ENCODE data around the gene VRK1. TPM values are rescaled to one million over a fixed set of nuclear protein-coding genes. Genes with fewer than 3 reads are reported as not detected.
A peak's percentile ranks its signal among the peaks of the same experiment; 100 is the strongest.

The VRK1 gene
- polyA plus RNA-seq, 1 donor, result 11.2 TPM

DNA sequence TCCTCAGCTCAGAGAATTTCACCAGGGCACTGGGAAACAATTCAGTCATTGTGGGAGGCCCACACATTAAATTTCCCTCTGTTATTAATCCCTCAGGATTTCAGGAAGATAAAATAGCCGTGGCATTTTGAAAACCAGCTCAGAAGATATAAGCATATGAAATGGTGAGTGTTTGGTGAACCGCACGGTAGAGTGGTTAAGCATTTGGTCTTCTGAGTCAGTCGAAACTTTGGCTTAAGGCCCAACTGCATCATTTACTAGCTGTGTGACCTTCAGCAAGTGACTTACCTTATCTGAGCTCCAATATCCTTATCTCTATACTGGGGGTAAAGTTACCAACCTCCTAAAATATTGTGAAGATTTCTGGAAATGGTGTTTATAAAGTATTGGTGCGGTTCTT lies 5.2 kb upstream of the VRK1 start:
- no peak for DNase-seq (ENCODE audit: low read depth)

GRCh38 chr14:96792591-96792990 lies 4.6 kb upstream of the VRK1 start:
- DNase-seq (ENCODE audit: low read depth), result no peak

DNA sequence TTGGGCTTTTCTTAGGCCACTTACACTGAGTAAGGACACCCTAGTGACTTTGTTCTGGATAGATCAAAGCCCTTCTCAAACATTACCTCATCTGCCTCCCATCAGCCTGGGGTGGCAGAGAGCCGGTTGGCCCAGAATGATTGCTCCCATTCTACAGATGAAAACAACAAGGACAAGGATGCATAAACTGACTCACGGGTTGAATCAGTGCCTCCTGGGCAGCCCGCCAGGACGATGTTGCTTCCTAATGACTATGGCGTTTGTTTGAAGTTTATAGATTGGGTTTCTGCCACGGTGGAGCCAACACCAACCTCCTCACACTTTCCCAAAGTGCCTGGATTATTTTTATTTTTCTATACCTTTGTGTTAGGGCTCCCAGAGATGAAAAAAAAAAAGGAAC lies 3.6 kb upstream of the VRK1 start:
- DNase-seq (ENCODE audit: low read depth), result no peak

GRCh38 chr14:96795109-96795828 lies 1.9 kb upstream of the VRK1 start:
- no peak for DNase-seq (ENCODE audit: low read depth)

DNA sequence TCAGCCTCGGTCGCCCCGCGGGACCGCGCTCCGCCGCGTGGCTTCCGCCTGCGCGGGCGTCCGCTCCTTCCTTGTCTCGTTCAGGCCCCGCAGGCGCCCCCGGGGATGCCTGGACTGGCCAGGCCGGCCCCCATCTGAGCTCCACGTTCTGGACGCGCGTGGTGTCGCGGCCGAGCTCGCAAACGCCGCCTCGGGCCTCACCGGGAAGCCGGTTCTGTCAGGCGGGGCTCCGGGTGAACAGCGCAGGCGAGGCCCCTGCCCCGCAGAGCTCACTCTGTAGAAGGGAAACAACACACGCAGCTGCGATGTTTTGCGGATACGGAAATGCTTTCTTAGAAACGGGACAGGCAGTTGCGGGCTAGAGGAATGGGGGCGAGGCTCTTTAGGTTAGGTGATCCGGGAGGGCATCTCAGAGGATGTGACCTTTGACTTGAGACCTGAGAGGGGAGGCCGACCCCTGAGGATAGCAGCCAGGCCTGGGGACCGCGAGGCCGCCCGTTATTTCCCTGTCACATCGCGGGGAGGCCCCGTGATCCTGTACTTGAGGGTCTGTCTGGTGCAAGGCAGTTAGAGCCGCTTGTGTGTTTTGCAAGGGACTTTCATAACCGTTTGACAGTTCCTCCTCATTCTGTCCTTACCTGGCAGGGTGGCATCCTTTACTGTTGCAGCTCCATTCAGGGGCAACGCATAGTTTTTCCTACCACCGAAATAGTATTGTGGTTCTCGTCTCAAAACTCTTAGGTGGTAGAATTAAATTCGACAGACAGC lies 584 bp downstream of the VRK1 start:
- no peak for DNase-seq (ENCODE audit: low read depth)

GRCh38 chr14:96798956-96799355 lies 1.8 kb downstream of the VRK1 start:
- no peak for DNase-seq (ENCODE audit: low read depth)

- DNase-seq (ENCODE audit: low read depth), result no peak
Observed at GRCh38 chr14:96799489-96800054, 2.4 kb downstream of the VRK1 start.

- no peak for DNase-seq (ENCODE audit: low read depth)
Observed at GRCh38 chr14:96801931-96802330, 4.7 kb downstream of the VRK1 start.

DNA sequence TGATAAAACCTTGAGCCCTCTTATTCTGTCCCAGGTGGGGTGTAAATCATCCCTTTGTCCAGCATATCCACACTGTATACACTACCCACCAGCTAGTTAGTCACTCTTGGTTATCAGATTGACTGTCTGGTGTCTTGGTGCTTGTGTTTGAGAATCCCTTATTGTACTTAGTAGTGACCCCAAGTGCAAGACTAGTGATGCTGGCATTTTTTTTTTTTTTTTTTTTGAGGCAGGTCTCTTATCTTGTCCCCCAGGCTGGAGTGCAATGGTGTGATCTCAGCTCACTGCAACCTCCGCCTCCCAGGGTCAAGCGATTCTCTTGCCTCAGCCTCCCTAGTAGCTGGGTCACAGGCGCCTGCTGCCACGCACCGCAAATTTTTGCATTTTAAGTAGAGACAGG lies 5.8 kb downstream of the VRK1 start:
- no peak for DNase-seq (ENCODE audit: low read depth)

DNA sequence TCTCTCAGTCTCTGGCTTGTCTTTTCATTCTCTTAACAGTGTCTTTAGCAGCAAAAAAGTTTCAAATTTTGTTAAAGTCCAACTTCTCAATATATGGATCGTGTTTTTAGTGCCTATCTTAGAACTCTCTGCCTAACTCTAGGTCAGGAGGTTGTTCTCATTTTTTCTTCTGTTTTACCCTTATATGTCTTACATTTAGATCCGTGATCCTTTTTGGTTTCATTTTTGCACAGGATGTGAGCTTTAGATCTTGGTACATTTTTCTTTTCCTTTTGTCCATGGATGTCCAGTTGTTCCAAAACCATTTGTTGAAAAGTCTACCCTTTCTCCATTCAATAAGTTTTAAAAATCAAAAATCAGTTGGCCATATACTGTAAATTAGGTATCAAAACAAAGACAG lies 6.8 kb downstream of the VRK1 start:
- DNase-seq (ENCODE audit: low read depth), result no peak

DNA sequence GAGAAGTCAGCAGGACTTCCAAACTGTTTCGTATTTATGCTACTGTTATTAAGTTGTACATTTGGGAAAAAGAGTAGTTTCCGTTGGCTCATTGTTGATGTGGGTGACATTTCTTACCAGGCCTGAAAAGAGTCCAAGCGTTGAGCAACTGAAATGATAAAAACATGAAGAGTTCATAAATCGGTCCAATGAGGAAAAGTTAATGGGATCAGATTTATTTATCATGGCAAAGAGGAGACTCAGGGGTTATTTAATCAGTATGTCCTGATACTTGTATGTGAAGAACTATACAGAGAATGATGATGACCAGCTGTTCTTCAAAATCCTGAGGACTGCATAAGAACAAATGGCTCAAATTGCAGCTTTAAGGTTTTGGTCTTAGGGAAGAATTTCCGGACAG lies 7.7 kb downstream of the VRK1 start:
- DNase-seq (ENCODE audit: low read depth), result no peak

GRCh38 chr14:96805956-96806355 lies 8.8 kb downstream of the VRK1 start:
- peak; percentile 8 for DNase-seq (ENCODE audit: low read depth)

GRCh38 chr14:96806836-96807235 lies 9.7 kb downstream of the VRK1 start:
- no peak for DNase-seq (ENCODE audit: low read depth)

DNA sequence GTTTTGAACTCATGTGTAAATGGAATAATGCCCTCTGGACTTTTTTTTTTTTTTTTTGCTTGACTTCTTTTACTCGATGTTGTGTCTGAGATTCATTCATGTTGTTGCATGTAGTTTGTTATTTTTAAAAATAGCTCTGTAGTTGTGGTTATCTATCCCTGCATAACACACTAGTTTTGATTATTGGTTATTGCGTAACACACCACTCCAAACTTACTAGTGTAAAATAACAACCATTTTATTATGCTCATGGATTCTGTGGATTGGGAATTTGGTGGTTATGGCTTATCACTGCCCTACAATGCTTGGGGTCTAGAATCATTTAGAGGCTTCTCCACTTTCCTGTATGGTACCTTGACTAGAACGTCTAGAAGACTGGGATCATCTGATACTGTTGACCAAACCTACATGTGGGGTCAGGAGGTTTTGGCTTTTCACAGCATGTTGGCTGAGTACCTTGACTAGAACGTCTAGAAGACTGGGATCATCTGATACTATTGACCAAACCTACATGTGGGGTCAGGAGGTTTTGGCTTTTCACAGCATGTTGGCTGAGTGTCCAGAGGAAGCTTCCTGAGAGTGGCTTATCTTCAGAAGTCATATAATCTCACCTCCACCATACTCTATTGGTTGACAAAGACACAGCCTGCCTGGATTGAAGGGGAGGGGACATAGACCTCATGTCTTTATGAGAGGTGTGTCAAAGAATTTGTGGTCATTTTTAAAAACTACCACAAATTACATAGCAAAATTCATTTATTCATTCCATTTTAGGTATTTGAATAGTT lies 11.6 kb downstream of the VRK1 start:
- DNase-seq (ENCODE audit: low read depth), result no peak

DNA sequence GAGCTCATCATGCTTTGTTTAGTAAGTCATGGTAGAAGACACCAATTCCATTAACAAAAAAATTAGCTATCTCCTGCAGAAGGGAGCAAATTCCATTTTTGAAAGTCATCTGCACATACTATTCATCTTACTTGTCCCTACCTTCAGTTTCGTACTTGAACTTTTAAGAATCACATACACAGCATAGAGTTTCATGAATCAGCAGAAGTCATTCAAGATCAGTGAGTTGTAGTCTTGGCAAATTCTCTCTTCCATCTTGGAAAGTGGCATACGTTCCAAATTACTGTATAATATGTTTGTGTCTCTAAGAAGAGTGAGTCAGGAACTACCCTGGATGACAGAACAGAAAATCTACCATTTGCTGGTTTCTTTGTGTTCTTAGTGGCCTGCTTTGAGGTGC lies 14.1 kb downstream of the VRK1 start:
- DNase-seq (ENCODE audit: low read depth), result no peak

DNA sequence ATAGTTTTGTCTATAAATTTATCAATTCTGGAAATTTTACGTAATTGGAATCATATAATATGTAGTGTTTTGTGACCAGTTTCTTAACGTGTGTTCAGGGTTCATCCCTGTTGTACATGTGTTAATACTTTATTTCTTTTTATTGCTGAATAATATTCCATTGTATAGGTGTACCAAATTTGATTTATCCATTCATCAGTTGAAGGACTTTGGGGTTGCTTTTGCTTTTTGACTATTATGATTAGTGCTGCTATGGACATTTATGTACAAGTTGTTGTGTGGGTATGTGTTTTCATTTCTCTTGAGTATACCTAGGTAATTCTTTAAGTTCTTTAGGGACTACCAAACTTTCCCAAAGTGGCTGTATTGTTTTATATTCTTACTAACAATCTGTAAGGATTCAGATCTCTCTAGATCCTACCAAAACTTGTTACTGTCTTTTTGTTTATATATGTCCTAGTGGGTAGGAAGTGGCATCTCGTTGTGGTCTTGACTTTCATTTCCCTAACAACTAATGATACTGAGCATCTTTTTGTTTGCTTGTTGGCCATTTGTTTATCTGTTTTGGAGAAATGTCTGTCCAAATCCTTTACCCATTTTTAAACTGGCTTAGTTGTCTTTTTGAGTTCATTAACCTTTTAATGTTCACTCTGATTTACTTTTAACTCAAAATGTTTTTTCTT lies 14.9 kb downstream of the VRK1 start:
- DNase-seq (ENCODE audit: low read depth), result no peak

DNA sequence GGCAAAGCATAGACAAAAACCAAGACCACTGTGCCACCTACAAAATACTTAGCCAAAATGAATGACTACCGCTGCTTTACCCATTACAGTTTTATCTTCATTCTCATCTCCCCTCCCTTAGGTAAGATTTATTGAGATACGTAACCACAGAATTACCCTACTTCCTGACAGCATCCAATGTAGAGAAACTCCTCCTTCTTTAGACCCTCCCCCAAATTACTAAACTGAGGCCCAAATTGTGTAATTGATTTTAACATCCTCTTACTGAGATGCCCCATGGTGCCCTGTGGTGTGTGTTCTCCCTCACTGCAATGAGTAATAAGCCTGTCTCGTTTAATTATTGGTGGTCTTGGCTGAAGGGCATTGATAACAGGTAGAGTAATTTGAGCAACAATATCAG lies 19.1 kb downstream of the VRK1 start:
- no peak for DNase-seq (ENCODE audit: low read depth)

DNA sequence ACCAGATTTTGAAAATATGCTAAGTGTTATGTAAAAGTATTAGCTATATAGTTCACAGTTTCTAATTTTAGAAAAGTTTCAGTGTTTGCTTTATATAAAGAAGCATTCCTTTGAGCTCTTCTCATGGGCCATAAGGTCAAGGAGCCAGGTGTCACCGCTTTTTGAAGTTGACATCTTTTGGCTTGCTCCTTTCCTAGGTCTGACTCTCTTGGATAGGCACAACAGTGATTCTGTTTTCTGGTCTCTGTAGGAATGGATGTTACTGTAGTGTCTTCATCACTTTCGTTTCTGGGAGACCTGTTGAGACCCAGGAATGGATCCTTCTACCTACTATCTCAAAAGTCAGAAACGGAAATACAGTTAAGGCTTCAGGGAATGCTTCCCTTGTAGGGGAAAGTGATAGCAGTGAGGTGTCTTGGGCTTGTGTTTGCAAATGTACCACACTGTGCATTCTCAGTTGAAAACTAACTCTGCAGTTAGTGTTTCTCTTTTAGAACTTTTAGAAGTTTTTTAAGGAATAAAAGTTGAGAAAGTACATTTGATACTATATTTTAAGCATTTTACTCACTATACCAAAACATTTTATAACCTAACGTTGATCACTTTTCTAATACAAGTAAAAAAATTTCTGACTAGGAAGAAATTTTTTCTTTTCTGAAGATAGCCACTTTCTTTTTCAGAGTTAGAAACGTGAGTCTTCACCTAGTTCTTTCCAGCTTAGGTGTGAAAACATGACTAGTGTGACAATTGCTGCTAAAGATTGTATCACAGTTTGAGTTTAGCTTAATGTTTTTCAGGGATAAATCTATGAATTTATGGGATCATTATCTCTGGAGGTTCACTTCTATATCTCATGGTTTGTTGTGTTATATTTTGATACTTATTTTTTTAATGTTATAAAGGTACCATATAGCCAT lies 20.8 kb downstream of the VRK1 start:
- no peak for DNase-seq (ENCODE audit: low read depth)

DNA sequence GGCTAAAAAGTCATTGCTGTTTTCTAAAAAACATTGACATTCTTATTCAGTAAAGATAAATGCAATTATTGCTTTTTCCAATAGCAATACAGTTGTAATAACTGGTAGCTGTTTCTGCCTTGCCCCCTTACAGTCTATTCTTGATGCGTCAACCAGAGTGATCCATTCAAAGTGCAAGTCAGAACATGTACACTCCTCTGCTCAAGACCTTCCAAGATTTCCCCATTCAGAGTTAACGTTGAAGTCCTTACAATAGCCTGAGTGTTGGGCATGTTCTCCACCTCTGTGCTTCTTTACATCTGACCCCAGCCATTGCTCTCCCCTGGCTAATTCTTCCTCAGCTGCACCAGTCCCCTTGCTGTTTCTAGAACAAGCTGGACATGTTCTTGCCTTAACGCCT lies 24.3 kb downstream of the VRK1 start:
- DNase-seq (ENCODE audit: low read depth), result no peak

- DNase-seq (ENCODE audit: low read depth), result no peak
Observed at GRCh38 chr14:96823652-96824051, 26.5 kb downstream of the VRK1 start.

- no peak for DNase-seq (ENCODE audit: low read depth)
Observed at GRCh38 chr14:96824283-96824682, 27.1 kb downstream of the VRK1 start.
